Measurements from ENCODE around the gene PNCK. TPM values are rescaled to one million over a fixed set of nuclear protein-coding genes. Genes with fewer than 3 reads are reported as not detected.

PNCK gene
- polyA plus RNA-seq, 6 donors from 2014 or later = not detected

DNA sequence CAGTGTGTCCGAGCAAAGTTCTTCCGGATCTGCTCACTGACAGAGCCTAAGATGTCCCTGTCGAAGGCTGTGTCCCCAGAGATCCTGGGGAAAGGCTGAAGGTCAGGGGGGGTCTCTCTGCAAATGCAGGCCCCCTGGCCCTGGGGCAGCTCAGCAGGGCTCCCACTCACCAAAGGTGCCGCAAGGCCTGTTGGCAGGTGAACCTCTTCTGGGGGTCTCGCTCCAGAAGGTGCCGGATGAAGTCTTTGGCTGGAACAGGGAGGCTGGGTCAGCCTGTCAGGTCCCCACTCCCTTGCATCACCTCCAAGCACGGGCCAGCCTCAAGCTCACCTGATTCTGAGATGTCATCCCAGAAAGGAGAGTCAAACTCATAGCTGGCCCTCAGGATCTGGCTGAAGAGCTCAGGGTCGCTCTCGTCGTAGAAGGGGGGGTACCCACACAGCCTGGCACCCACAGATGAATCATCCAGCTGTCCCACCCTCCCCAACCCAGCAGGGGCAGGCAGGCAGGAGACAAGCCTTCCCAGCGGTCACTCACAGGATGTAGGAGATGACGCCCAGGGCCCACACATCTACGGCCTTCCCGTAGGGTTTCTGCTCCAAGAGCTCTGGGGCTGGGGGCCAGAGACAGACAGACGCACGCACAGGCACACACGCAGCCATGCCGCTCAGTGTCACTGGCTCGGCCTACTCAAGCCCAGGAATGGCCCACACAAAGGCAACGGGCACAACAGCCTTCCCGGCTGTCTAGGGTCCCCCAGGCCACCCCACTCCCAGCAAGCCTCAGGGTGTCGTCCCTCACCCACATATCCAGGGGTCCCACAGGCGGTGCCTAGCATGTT lies 2.6 kb downstream of the PNCK start:
- H3K4me1 Mint-ChIP-seq = peaks cover 16 to 18% (median 17%) of the 10 kb centered on the region in 3 donors
- H3K27me3 Mint-ChIP-seq = peaks cover 20 to 49% (median 36%) of the 10 kb centered on the region in 3 donors
- ATAC-seq (ENCODE audit: low read depth in 2 of 2) = no peak

DNA sequence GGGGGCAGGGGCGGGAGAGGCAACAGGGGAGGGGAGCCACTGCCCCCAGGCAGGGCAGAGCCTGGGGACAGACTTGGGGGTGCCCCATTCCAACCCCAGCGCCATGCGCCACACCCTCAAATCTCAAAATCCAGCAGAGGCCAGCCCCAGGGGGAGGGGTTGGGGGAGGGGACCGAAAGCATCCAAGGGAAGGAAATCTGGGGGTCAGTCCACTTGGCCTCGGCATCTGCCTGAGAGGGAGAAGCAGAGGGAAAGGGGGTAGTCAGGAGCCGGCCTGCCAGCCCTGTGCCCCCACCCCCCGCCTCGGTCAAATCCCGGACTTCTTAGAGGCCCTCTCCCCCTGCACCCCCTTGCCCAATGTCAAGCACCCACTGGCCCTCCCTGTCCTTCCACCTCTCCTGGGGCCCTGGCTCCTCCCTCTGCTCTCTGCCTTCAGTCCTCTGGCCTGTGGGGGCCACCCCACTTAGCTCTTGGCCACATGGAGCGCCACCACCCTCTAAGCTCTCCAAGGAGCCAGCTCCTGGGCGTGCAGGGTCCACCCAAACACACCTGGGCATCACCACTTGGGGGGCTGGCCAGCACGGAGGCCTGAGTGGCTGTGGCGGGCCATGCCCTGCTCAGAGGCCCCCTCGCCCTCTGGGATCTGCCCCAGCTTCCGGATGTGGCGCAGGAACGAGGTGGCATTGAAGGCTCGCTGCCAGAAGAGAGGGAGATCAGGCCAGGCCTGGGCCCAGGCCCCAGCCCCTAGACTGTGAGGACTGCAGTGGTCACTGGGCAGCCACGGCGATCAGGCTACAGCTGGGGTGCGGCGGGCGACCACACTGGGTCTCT lies 3.5 kb downstream of the PNCK start:
- Mint-ChIP-seq H3K36me3 (peaks cover 0 to 18% of the 10 kb centered on the region in 2 donors), H3K27me3 (peaks cover 18 to 53% (median 34%) of the 10 kb centered on the region in 3 donors), H3K27ac (no peak overlapping the region), H3K4me3 (no peak overlapping the region), H3K4me1 (peaks cover 16 to 18% (median 17%) of the 10 kb centered on the region in 3 donors), H3K9me3 (peaks cover 0 to 6% (median 5%) of the 10 kb centered on the region in 7 donors)
- DNase-seq = no peak
- no peak for ATAC-seq (ENCODE audit: low read depth in 2 of 2)

More for the DNA sequence above, 2.6 kb downstream of the PNCK start:
- H3K9me3 Mint-ChIP-seq = peaks cover 0 to 5% (median 0%) of the 10 kb centered on the region in 7 donors
- H3K27ac Mint-ChIP-seq = peak overlapping the region in 1 of 6 donors; percentile 9
- DNase-seq = no peak
- H3K36me3 Mint-ChIP-seq = peaks cover 0 to 18% of the 10 kb centered on the region in 2 donors
- no peak overlapping the region for H3K4me3 Mint-ChIP-seq

DNA sequence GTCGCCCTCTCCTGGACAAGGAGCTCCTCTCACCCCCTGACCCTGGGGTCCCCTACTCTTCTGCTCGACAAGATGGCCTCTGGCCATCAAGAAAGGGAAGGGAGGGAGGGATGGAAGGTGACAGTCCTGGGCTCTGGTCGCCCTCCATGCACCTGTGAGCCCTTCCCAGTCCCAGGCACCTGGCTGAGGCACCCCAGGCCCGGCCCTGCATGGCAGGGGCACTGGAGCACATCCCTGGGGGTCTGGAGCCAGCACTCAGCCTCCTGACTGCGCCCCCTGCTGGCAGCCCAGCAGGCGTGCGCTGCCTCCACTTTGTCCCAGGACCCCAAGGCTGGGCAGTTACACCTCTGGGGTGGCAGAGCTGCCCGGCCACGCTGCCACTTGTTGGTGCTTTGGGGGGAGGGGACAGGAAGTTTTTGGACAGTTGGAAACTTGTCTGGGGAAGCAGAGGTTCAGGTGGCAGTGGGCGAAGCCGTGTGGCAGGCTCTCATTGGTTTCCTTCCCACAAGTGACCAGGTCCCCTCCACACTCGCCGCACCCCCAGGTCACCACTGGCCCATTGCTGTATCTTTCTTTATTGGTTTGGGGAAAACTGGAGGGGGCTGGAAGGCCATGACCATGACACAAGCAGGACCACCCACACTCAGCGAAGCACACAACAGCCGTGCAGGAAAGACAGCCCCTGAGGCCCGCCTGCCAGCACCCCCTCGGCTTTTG lies 4.3 kb downstream of the PNCK start:
- peaks cover 18 to 45% (median 26%) of the 10 kb centered on the region in 3 donors for H3K27me3 Mint-ChIP-seq

DNA sequence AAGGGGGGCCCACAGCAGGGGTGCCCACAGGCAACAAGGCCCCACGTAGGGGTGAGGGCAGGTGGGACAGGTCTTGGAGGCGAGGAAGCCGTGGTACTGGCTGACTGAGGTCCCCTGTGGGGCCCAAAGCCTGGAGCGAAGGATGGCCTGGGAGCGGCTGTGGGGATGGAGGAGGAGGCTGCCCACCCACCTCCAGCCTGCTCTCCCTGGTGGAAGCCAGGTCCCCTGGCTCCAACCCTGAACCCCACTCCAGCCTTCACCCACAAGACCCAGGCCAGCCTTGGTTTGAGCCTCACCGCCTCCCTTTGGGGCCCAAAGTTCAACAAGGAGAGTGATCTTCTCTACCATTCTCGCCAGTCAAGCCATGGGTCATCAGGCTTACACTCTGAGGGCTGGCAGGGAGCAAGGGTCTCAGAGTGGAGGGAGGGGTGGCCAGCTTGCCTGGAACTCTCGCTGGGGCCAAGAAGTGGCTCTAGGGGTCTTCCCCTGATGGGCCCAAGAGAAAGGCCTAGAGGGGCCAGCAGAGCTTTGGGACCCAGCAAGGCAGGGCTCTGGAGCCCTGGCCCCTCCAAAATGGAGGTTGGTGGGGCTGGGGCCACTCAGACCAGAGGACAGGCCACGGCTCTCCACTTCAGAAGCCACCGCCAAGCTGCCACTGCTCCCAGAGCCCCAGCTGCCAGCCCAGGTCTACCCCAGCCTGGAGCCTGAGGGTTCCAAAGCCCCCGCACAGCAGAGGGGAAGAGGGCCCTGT lies 5.0 kb downstream of the PNCK start:
- Mint-ChIP-seq H3K27ac (no peak overlapping the region), H3K36me3 (peaks cover 0 to 8% of the 10 kb centered on the region in 2 donors), H3K4me3 (no peak overlapping the region), H3K9me3 (peaks cover 0 to 7% (median 6%) of the 10 kb centered on the region in 7 donors), H3K27me3 (peaks cover 14 to 40% (median 20%) of the 10 kb centered on the region in 3 donors), H3K4me1 (peaks cover 9 to 12% (median 10%) of the 10 kb centered on the region in 3 donors)
- ATAC-seq (ENCODE audit: low read depth in 2 of 2) = no peak
- no peak for DNase-seq

More for the DNA sequence above, 4.3 kb downstream of the PNCK start:
- peaks cover 0 to 14% of the 10 kb centered on the region in 2 donors for H3K36me3 Mint-ChIP-seq
- ATAC-seq (ENCODE audit: low read depth in 2 of 2) (peak; percentile 49 to 60), DNase-seq (peak; percentile 31)
- H3K27ac Mint-ChIP-seq = peak overlapping the region in 1 of 6 donors; percentile 44
- peaks cover 0 to 9% (median 6%) of the 10 kb centered on the region in 7 donors for H3K9me3 Mint-ChIP-seq
- peaks cover 13 to 15% (median 13%) of the 10 kb centered on the region in 3 donors for H3K4me1 Mint-ChIP-seq
- peak overlapping the region in 1 of 8 donors; percentile 29 for H3K4me3 Mint-ChIP-seq

DNA sequence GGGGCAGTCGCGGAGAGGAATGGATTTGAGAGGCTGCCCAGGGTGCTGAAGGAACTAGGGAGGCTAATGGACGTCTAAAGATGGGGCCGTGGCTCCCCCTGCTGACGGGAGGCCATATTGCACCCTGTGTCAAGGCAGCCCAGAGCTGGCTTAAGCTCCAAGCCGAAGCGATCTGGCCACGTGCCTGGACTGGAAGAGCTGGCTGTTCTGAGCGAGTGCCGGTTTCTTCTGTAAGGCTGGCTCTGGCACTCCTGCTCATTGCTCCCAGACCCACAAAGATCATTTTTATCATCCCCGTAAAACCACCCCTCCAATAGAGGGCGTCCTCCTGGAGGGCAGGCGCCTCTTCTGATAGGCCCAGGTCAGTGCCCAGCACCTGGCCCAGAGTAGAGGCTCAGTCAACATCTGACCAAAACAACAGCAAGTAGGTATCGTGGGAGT lies 5.6 kb downstream of the PNCK start:
- peak; percentile 77 to 81 for ATAC-seq (ENCODE audit: low read depth in 2 of 2)
- peaks cover 0 to 7% (median 6%) of the 10 kb centered on the region in 7 donors for H3K9me3 Mint-ChIP-seq
- peak; percentile 64 for DNase-seq
- peak overlapping the region in 6 of 8 donors; percentile 41 to 82 (median 74) for H3K4me3 Mint-ChIP-seq
- H3K4me1 Mint-ChIP-seq = peaks cover 9 to 12% (median 10%) of the 10 kb centered on the region in 3 donors
- peak overlapping the region in 2 of 6 donors; percentile 27 to 40 for H3K27ac Mint-ChIP-seq
- peaks cover 0 to 7% of the 10 kb centered on the region in 2 donors for H3K36me3 Mint-ChIP-seq
- peaks cover 14 to 37% (median 18%) of the 10 kb centered on the region in 3 donors for H3K27me3 Mint-ChIP-seq

DNA sequence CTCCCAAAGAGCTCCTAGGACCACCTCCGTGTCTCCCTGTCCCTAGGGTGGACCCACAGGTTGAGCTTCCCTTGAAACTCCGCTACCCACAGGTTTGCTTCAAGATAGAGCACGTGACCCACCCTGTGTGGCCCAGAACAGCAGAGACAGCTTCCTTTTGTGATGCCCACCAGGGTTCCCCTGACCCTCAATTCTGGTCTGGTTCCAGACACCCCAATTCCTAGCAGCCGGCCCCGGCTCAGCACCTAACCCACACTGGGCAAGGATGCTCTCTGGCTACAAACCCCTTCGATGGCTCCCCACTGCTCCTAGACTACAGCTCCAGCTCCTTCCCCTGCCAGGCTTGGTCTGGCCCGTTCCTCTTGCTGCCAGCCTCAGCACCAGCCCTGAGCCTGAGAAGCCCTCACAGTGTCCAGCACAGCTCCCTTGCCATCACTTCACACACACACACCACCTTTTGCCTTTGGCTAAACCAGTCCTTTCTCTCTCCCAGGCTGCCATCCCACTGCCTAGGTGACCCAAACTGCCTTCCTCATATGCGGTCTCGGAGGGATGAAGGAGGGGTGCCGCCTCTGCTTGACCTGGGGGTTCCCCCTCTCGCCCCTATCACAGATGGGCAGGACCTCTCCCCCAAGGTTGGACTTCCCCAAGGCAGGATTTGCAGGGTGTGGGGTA lies 6.2 kb downstream of the PNCK start:
- DNase-seq (no peak), ATAC-seq (ENCODE audit: low read depth in 2 of 2) (peak in 1 of 2 donors; percentile 13)
- Mint-ChIP-seq H3K9me3 (peaks cover 0 to 7% (median 5%) of the 10 kb centered on the region in 7 donors), H3K27me3 (peaks cover 14 to 32% (median 18%) of the 10 kb centered on the region in 3 donors), H3K36me3 (peaks cover 0 to 1% of the 10 kb centered on the region in 2 donors), H3K4me3 (peak overlapping the region in 6 of 8 donors; percentile 41 to 82 (median 74)), H3K4me1 (peaks cover 9 to 12% (median 11%) of the 10 kb centered on the region in 3 donors), H3K27ac (peak overlapping the region in 2 of 6 donors; percentile 27 to 40)

DNA sequence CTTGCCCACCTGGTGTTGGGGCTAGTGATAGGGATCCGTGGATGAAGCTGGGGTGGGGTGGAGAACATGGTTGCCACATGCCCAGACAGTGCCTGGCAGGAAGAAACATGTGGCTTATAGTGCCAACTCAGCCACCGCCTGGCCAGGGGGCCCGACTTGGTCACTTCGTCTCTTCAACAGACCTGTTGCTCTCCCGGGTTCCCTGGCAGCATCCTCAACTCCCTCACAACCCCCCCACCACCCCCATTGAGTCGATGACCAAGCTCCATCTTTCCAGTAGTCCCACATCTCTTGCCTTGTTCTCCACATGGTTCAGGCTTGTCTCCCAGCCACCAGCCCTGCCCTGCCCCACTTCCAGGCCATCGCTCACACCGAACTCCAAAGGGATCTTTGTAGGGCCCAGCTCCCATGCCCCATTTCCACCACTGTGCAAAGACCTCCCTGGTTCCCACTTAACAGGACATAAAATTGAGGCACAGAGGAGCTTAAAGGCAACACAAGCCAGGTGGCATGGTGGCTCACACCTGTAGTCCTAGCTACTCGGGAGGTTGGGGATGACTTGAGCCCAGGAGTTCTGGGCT lies 7.8 kb downstream of the PNCK start:
- H3K4me3 Mint-ChIP-seq = no peak overlapping the region
- peaks cover 9 to 17% (median 16%) of the 10 kb centered on the region in 3 donors for H3K4me1 Mint-ChIP-seq
- DNase-seq (no peak), ATAC-seq (ENCODE audit: low read depth in 2 of 2) (no peak)
- H3K27me3 Mint-ChIP-seq = peaks cover 18 to 32% (median 29%) of the 10 kb centered on the region in 3 donors
- no peaks in the 10 kb centered on the region for H3K36me3 Mint-ChIP-seq
- peaks cover 0 to 7% (median 5%) of the 10 kb centered on the region in 7 donors for H3K9me3 Mint-ChIP-seq
- peak overlapping the region in 2 of 6 donors; percentile 14 to 43 for H3K27ac Mint-ChIP-seq

DNA sequence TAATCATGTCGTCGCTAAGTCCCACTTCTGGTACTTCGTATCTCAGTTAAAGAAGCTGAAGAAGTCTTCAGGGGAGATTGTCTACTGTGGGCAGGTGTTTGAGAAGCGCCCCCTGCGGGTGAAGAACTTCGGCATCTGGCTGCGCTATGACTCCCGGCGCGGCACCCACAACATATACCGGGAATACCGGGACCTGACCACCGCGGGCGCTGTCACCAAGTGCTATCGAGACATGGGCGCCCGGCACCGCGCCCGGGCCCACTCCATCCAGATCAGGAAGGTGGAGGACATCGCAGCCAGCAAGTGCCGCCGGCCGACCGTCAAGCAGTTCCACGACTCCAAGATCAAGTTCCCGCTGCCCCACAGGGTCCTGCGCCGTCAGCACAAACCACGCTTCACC lies 11.3 kb downstream of the PNCK start:
- Mint-ChIP-seq H3K9me3 (peaks cover 0 to 14% (median 6%) of the 10 kb centered on the region in 7 donors), H3K4me1 (peaks cover 0 to 8% (median 6%) of the 10 kb centered on the region in 3 donors), H3K4me3 (peak overlapping the region; percentile 9 to 72 (median 66)), H3K27me3 (peaks cover 20 to 42% (median 32%) of the 10 kb centered on the region in 3 donors), H3K27ac (peak overlapping the region in 1 of 6 donors; percentile 90), H3K36me3 (peaks cover 0 to 8% of the 10 kb centered on the region in 2 donors)
- DNase-seq (peak; percentile 46), ATAC-seq (ENCODE audit: low read depth in 2 of 2) (peak in 1 of 2 donors; percentile 47)

DNA sequence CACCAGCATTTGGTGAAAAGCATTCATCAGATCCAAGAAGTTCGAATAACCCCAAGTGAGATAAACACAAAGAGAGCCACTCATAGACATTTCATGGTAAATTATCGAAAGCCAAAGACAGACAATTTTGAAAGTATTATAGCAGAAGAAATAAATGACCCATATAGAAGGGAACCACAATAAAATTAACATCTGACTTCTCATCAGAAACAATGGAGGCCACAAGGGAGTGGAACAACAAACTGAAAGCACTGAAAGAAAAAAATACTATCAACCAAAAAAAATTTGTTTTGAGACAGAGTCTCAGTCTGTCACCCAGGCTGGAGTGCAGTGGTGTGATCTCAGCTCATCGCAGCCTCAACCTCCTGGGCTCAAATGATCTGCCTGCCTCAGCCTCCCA lies 14.3 kb downstream of the PNCK start:
- ATAC-seq (ENCODE audit: low read depth in 2 of 2) (no peak), DNase-seq (no peak)
- Mint-ChIP-seq H3K4me3 (no peak overlapping the region), H3K9me3 (peaks cover 0 to 17% (median 5%) of the 10 kb centered on the region in 7 donors), H3K4me1 (peaks cover 0 to 8% (median 4%) of the 10 kb centered on the region in 3 donors), H3K27ac (peak overlapping the region in 1 of 6 donors; percentile 36), H3K27me3 (peaks cover 13 to 32% (median 31%) of the 10 kb centered on the region in 3 donors), H3K36me3 (peaks cover 0 to 8% of the 10 kb centered on the region in 2 donors)

DNA sequence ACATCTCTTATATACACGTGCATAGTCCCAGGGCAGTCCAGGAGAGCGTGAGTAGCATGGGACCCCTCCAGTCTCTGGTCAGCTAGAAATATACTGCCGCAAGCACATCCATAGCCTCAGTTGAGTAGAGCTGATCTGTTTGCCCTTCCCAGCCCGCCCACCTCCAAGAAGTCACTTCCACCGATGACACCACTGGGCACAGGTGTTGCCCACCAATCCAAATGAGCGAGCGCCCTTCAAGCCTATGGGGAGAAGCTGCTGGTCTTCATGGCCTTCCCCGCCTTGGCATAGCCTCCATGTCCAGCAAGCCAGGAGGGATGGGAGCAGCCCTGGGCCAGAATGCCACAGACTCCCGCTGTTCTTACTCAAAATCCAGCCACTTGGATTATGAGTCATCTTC lies 16.5 kb downstream of the PNCK start:
- peak overlapping the region in 1 of 6 donors; percentile 72 for H3K27ac Mint-ChIP-seq
- peaks cover 0 to 4% (median 1%) of the 10 kb centered on the region in 3 donors for H3K4me1 Mint-ChIP-seq

DNA sequence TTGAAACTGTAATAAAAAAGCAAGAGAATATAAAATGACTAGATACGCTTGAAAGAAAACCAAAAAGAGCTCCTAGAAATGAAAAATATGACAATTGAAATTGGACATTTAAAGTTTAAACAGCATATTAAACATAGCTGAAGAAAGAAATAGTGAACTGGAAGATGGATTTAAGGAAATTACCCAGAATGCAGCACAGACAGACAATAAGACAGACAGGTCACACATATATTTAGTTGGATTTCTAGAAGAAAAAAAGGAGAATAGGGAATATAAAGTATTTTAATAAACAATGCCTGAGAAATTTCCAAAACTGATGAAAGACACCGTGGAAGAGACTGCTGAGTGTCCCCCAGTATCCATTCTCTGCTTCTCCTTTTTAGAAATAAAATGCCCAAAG lies 20.1 kb downstream of the PNCK start:
- no peaks in the 10 kb centered on the region for H3K4me1 Mint-ChIP-seq
- H3K36me3 Mint-ChIP-seq = no peaks in the 10 kb centered on the region

More for the DNA sequence above, 16.5 kb downstream of the PNCK start:
- Mint-ChIP-seq H3K4me3 (no peak overlapping the region), H3K9me3 (peaks cover 0 to 28% (median 10%) of the 10 kb centered on the region in 7 donors), H3K36me3 (peaks cover 0 to 8% of the 10 kb centered on the region in 2 donors), H3K27me3 (peaks cover 13 to 31% (median 23%) of the 10 kb centered on the region in 3 donors)
- ATAC-seq (ENCODE audit: low read depth in 2 of 2) (no peak), DNase-seq (no peak)

More for the DNA sequence above, 20.1 kb downstream of the PNCK start:
- Mint-ChIP-seq H3K27me3 (peaks cover 0 to 17% (median 3%) of the 10 kb centered on the region in 3 donors), H3K9me3 (peaks cover 0 to 20% (median 9%) of the 10 kb centered on the region in 7 donors), H3K27ac (no peak overlapping the region), H3K4me3 (no peak overlapping the region)
- DNase-seq (no peak), ATAC-seq (ENCODE audit: low read depth in 2 of 2) (no peak)

Data from naive B cell (primary cell).